Umbilical cord (tissue), 2 donors: ENCODE measurements around the gene KRT2. TPM values are rescaled to one million over a fixed set of nuclear protein-coding genes. Genes with fewer than 3 reads are reported as not detected.
A peak's percentile ranks its signal among the peaks of the same experiment; 100 is the strongest.

Source experiments
- DNase-seq: peaks from one replicate; pipeline ENCODE4 v3.0.0-alpha.2; 2015; ENCODE audit warnings: low spot score
- total RNA-seq: library from RNA; depleted of rRNA; stranded (reverse); fragments of >200 nt; gene quantifications from one replicate; pipeline ENCODE4 v1.2.3, GENCODE V29; 2014; ENCODE audit warnings: low replicate concordance; ENCODE audit not compliant: insufficient read depth

The KRT2 gene
- total RNA-seq, result 0.48 TPM

DNA sequence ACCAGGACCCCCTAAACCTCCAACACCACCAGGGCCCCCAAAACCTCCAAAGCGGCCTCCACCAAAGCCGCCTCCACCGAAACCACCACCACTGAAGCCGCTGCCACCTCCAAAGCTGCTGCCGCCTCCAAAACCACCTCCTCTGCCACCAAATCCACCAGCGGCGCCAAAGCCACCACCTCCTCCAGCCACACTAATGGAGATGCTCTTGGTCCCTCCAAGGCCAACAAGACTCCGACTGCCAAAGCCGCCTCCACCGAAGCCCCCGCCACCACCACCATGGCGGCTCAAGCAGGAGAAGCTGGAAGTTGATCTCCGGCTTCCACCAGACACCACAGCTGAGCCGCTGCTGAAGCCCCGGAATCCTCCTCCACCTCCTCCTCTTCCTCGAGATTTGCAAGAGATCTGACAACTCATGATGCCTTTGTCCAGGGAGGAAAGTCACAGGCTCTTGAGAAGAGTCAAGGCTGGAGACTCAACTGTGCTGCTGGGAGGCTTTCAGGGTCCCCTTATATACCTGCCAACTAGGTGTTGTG, at the start of gene KRT2:
KRT2 (minus strand) TSS at position 486 of the 536 bp plus-strand sequence; CDS start at position 417, 69 bp downstream.
- DNase-seq, result no peak

GRCh38 chr12:52701281-52701680, 49.3 kb upstream of the KRT2 start:
- no peak for DNase-seq

GRCh38 chr12:52699960-52700359, 47.9 kb upstream of the KRT2 start:
- no peak for DNase-seq

DNA sequence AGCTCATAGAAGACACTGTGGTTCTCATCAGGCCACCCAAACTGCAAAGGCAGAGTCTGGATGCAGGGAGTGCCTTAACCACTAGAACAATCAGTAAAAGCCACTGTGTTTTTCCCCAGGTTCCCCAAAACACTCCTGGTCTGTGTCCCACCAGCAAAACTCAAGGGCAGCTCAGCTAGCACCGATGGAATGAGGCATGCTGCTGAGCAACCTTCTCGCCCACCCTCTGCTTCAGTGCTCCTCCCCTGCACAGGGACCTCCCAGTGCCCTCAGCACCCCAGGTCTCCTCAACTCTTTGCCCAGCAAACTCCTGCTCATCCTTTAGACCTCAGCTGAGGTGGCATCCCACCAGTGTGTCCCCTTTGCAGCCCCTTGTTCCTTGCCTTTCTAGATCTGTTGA, 47.4 kb upstream of the KRT2 start:
- no peak for DNase-seq

DNA sequence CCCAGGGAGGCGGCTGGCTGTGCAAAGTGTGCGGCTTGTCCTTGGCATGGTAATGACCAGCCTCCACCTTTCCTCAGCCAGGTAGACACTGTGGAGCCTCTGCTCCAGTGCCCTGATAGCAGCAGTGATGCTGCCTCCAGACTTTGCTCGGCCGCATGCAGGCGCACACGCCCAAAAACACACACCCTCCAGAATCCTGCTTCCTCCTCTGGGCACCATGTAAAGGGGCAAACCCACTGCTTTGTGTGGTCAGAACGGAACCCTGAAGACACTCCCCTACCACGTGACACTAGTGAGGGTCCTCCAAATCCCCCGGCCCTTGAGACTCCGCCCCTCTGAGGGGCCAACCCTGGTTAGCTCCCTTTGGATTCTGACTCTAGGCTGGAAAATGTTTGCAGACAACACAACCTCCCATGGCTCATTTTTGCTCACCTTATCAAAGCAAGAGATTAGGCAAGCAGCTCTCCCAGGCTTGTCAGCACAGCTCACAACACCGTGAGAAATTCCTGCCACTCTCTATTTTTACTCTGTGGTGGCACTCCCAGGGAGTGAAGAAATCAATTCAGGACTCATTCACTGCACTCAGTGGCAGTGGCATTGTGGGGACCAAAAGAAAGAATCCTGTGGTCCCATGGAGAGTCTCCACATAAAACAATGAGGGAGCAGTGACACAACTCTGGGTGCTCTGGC, 46.8 kb upstream of the KRT2 start:
- DNase-seq, result no peak

DNA sequence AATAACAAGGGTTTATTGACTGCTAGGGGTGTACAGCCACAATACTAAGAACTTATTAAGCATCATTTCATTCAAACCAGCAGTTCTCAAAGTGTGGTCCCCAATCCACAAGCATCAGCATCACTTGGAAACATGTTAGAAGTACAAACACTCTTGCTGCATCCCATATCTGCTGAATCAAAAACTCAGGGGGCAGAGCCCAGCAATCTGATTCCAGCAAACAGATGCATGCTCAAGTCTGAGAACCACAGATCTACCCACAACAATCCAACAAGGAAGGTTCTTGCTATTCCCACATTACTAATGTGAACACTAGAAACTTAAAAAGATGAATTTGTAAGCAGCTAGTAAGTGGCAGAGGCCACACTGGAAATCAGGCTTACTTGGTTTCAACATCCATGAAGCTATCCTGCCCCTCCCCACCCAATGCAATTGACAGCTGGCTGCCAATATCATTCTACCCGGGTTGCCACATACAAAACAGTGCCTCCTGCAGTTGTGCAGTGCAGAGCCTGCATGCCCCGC, 45.1 kb upstream of the KRT2 start:
- DNase-seq, result no peak

- DNase-seq, result no peak
These were observed 44.6 kb upstream of the KRT2 start for GRCh38 chr12:52696588-52696987.

GRCh38 chr12:52695039-52695438, 43.0 kb upstream of the KRT2 start:
- DNase-seq, result no peak

DNA sequence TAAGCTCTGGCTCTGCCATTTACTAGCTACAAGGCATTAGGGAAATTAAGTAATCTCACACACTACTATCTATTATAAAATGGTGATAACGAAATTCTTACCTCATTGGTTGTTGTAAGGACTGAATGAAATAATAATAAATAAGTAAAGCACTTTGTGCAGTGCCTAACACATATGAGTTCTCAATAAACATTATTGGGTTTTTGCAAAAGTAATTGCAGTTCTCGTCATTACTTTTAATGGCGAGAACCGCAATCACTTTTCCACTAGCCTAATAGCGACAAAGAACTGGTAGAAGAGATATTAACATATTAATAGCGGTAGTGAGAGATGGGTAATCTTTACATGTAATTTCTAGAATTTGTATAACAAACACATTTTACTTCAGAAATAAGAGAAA, 42.1 kb upstream of the KRT2 start:
- no peak for DNase-seq

DNA sequence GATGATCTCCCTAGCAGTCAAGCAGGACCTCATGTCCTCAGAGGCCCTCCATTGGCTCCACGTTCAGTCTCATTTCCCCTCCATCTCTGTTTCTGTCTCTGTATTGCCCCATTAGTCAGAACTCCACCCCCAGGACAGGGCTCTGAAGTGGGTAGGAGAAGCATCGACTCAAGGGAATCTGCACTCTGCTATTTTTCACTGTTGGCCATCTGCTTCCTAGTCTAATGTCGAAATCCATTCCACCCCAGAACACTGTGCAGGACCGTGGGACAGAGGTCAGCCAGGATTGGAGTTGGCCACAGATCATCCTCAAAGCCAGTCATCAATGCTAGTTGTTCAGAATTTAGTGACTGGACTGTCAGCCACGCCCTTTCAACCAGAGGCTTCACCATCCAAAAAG, 41.2 kb upstream of the KRT2 start:
- no peak for DNase-seq

DNA sequence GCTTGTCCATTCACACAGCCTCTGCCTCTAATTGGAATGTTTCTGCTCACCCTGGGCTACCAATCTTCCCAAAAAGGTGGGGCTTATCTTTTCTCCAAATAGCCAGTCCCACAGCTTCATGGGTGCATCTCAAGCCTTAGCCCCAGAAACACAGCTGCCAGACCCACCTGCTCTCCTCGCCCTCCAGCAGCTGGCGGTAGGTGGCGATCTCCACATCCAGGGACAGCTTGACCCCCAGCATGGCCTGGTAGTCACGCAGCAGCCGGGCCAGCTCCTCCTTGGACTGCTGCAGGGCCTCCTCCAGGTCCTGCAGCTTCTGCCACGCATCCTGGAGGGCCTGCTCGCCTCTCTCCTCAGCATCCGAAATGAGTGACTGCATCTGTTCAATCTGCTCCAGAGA, 40.2 kb upstream of the KRT2 start:
- no peak for DNase-seq

- DNase-seq, result no peak
These were observed 39.8 kb upstream of the KRT2 start for GRCh38 chr12:52691841-52692150.

GRCh38 chr12:52691076-52691840, 39.2 kb upstream of the KRT2 start:
- DNase-seq, result peak; percentile 5

GRCh38 chr12:52690351-52691075, 38.5 kb upstream of the KRT2 start:
- DNase-seq, result no peak

GRCh38 chr12:52689936-52690335, 37.9 kb upstream of the KRT2 start:
- DNase-seq, result no peak

DNA sequence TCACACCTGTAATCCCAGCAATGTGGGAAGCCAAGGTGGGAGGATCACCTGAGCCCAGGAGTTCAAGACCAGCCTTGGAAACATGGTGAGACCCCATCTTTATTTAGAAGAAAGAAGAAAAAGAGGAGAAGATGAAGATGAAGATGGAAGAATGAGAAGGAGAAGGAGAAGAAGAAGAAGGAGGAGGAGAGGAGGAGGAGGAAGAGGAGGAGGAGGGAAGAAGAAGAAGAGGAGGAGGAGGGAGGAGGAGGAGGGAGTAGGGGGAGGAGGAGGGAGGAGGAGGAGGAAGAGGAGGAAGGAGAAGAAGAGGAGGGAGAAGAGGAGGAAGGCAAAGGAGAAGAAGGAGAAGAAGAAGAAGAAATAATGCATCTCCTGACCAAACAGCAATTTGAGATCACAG, 37.2 kb upstream of the KRT2 start:
- no peak for DNase-seq

DNA sequence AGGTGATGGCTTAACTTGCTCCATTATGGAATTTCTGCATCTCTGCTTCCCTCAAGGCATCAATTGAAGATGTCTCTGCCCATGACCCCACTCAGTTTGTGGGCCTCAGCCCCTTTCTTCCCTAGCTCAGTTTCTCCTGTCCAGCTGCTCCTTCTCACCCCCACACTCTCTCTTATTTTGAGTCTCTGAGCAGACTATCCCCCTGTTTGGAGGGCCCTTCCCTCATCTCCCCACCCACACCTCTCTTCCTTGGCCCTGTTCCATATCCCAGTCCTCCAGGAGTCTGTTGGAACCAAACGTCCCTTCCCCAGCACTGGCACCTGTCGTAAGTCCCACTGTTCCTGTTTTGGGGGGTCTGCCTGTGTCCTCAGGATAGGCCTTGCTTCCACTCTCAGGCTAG, 36.5 kb upstream of the KRT2 start:
- no peak for DNase-seq

DNA sequence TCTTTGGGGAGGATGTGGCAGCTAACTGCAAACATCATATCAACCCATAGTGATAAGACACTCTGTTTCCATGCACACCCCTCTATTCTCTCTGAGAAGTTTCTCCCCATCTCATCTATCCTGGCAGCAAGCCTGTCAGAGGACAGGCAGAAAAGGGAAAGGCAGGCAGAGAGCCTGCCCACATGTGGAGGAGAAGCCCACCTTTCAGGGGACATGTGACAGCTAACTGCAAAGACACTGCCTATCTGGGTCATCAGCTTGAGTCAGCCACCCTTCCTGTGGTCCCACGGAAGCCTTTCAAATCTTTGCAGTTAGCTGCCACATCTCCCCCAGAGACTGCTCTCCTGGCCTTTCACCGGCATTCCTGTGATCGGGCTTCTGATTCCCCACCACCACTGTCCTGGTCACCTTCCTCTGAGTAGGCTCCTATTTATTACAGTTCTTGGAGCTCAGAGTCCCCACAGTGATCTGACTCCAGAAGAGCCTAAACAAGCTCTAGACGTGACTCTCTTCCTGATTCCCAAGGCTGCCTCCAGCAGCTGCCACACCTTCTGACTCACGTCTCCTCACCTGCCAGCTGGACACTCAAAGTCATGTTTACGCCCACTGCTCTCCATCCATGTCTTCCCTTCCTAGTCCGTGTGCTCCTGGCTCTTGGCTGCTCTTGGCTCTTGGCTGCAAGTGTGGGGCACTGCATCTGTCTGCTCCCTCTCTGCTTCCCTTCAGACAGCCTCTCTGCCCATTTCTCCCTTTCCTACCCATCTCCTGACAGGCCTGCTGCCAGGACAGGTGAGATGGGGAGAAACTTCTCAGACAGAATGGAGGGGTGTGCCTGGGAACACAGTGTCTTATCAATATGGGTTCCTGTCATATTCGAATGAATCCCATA, 35.7 kb upstream of the KRT2 start:
- no peak for DNase-seq

- DNase-seq, result no peak
These were observed 34.9 kb upstream of the KRT2 start for GRCh38 chr12:52686756-52687487.

GRCh38 chr12:52686063-52686462, 34.1 kb upstream of the KRT2 start:
- DNase-seq, result no peak
